GM23248 (cell line): Measurements from ENCODE around the gene LILRA6. TPM values are rescaled to one million over a fixed set of nuclear protein-coding genes. Genes with fewer than 3 reads are reported as not detected.
"Not testable (repeated sequence)": the region's sequence is repeated elsewhere in the genome, so short reads cannot be mapped to it uniquely, and the experiment has no call there.

ENCODE experiments used
- DNase-seq: peaks from one replicate; pipeline ENCODE4 v3.0.0-alpha.2; 2015
- H2AFZ ChIP-seq: fragments of 200-600 bp; sonication (generic); 2 replicates; pipeline ENCODE4 v1.6.1; 2016; ENCODE audit warnings: antibody characterized with exemption
- H3F3A ChIP-seq: fragments of 200-600 bp; sonication (generic); 2 replicates; pipeline ENCODE4 v1.6.1; 2016; ENCODE audit warnings: mild to moderate bottlenecking, antibody characterized with exemption, mixed run types; ENCODE audit not compliant: insufficient read depth
- H3K27ac ChIP-seq: fragments of 200-600 bp; sonication (generic); 2 replicates; pipeline ENCODE4 v1.5.1; 2016; ENCODE audit warnings: mild to moderate bottlenecking
- H3K27me3 ChIP-seq: fragments of 200-600 bp; sonication (generic); replicated peaks from 2 replicates; pipeline ENCODE4 v1.6.1; 2016; ENCODE audit warnings: mild to moderate bottlenecking; ENCODE audit not compliant: insufficient read depth
- H3K36me3 ChIP-seq: fragments of 200-600 bp; sonication (generic); 2 replicates; pipeline ENCODE4 v1.6.1; 2016; ENCODE audit warnings: low read depth, mild to moderate bottlenecking
- H3K4me1 ChIP-seq: fragments of 200-600 bp; sonication (generic); 2 replicates; pipeline ENCODE4 v1.6.1; 2016; ENCODE audit warnings: mild to moderate bottlenecking; ENCODE audit not compliant: insufficient read depth
- H3K4me2 ChIP-seq: fragments of 200-600 bp; sonication (generic); one replicate; pipeline ENCODE4 v1.6.1; 2016; ENCODE audit warnings: mild to moderate bottlenecking; ENCODE audit not compliant: unreplicated experiment
- H3K4me3 ChIP-seq: fragments of 200-600 bp; sonication (generic); 2 replicates; pipeline ENCODE4 v1.5.1; 2016; ENCODE audit warnings: mild to moderate bottlenecking
- H3K79me2 ChIP-seq: fragments of 200-600 bp; sonication (generic); 2 replicates; pipeline ENCODE4 v1.6.1; 2016; ENCODE audit warnings: mild to moderate bottlenecking; ENCODE audit not compliant: insufficient read depth
- H3K9ac ChIP-seq: fragments of 200-600 bp; sonication (generic); 2 replicates; pipeline ENCODE4 v1.6.1; 2016; ENCODE audit warnings: mild to moderate bottlenecking
- H3K9me2 ChIP-seq: fragments of 200-600 bp; sonication (generic); 2 replicates; pipeline ENCODE4 v1.6.1; 2016; ENCODE audit warnings: mixed run types, mild to moderate bottlenecking, moderate library complexity; ENCODE audit not compliant: insufficient read depth
- H3K9me3 ChIP-seq: fragments of 200-600 bp; sonication (generic); one replicate; pipeline ENCODE4 v1.6.1; 2017; ENCODE audit warnings: low read depth
- H4K20me1 ChIP-seq: fragments of 200-600 bp; sonication (generic); 2 replicates; pipeline ENCODE4 v1.6.0; 2016; ENCODE audit not compliant: insufficient read depth
- EZH2 ChIP-seq: fragments of 200-600 bp; sonication (generic); IDR thresholded peaks from 2 replicates; pipeline ENCODE4 v1.6.1; 2018; ENCODE audit warnings: antibody characterized with exemption, mild to moderate bottlenecking; ENCODE audit not compliant: insufficient read depth, poor library complexity, severe bottlenecking
- EZH2phosphoT487 ChIP-seq: fragments of 200-600 bp; sonication (generic); IDR thresholded peaks from 2 replicates; pipeline ENCODE4 v1.6.1; 2018; ENCODE audit warnings: antibody characterized with exemption, moderate library complexity, mild to moderate bottlenecking, low read depth; ENCODE audit not compliant: insufficient read depth
- WGBS, 2 experiments: methylation state at CpG; one replicate each; pipeline ENCODE4 v1.1.6; 2015 to 2017; ENCODE audit warnings: low lambda C conversion rate in 2 of 2, low coverage in 1 of 2; ENCODE audit errors: missing lambda C conversion rate in 2 of 2; 5-methylcytosine and 5-hydroxymethylcytosine counted together
- in situ Hi-C: fragments of 300-500 bp; cut with MboI; formaldehyde crosslinking; loops from 2 replicates; pipeline ENCODE4 v1.15.0; 2020
- polyA plus RNA-seq: library from polyadenylated mRNA; unstranded; fragments of >200 nt; fragmentation: Nextera tagmentation; extraction: Ambion mirVana; gene quantifications from 2 replicates; pipeline ENCODE4 v1.2.1, GENCODE V29; 2016
- total RNA-seq: library from RNA; depleted of rRNA; stranded (reverse); fragments of >200 nt; shearing (Covaris generic); gene quantifications from 2 replicates; pipeline ENCODE4 v1.2.3, GENCODE V29; 2014

Gene LILRA6
- total and polyA plus RNA-seq, 2 experiments from 2014 or later: not detected

GRCh38 chr19:54279406-54279962, 36.9 kb upstream of the LILRA6 start:
- H3F3A ChIP-seq: no peaks in the 10 kb centered on the region
- WGBS, 2 experiments: 36 to 43% methylated on average over 18 of the region's 18 CpGs
- no peak overlapping the region for H2AFZ ChIP-seq
- TF ChIP-seq EZH2: no peak
- TF ChIP-seq EZH2phosphoT487: no peak
- DNase-seq: no peak
- no peaks in the 10 kb centered on the region for H3K4me1 ChIP-seq
- H3K9me2 ChIP-seq: no peaks in the 10 kb centered on the region
- H3K4me3 ChIP-seq: no peak overlapping the region
- H3K27me3 ChIP-seq: peaks cover under 1% of the 10 kb centered on the region
- H4K20me1 ChIP-seq: no peaks in the 10 kb centered on the region
- in situ Hi-C loops: no loop called here
- H3K36me3 ChIP-seq: no peaks in the 10 kb centered on the region
- no peaks in the 10 kb centered on the region for H3K9me3 ChIP-seq
- H3K4me2 ChIP-seq: no peak overlapping the region
- no peak overlapping the region for H3K27ac ChIP-seq
- H3K79me2 ChIP-seq: no peaks in the 10 kb centered on the region
- no peak overlapping the region for H3K9ac ChIP-seq

DNA sequence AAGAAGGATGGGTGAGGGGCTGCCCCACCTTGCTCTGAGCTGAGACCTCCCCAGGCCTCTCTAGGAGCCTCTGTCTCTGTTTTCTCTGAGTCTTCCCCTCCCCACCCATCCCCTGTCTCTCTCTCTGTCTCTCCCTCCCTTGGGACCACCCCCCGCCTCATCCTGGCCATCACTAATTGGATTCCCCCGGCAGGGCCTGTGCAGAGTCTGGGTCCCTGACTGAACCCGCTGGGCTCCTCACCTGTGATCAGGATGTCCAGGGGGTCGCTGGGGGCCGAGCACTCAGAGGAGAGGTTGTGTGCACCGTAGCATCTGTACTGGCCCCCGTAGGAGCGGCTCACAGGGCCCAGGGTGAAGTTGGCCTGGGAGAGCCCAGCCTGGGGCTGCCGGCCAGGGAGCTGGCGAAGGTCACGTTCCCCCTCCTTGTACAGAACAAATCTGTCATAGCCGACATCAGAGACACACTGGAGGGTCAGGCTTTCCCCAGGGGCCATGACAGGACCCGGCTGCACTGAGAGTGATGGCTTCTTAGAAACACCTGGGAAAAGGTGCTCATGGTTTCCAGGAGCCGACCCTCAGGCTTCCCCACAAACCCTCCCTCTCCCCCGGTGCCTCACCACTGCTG, 36.1 kb upstream of the LILRA6 start:
- H3K36me3 ChIP-seq, DNase-seq, H3K9me2 ChIP-seq, H3K9ac ChIP-seq, H3K27me3 ChIP-seq, H3K9me3 ChIP-seq, H3K4me1 ChIP-seq, H3K4me3 ChIP-seq, H3K4me2 ChIP-seq, H4K20me1 ChIP-seq, H3F3A ChIP-seq, H2AFZ ChIP-seq, H3K79me2 ChIP-seq, in situ Hi-C loops, H3K27ac ChIP-seq: not testable (repeated sequence)
- WGBS, 2 experiments: 26 to 36% methylated on average over 9 to 15 of the region's 15 CpGs

GRCh38 chr19:54278056-54278455, 35.5 kb upstream of the LILRA6 start:
- H4K20me1 ChIP-seq, H3K79me2 ChIP-seq, H3K27me3 ChIP-seq, H3K9ac ChIP-seq, H3K9me2 ChIP-seq, DNase-seq, H3K27ac ChIP-seq, H3F3A ChIP-seq, H3K36me3 ChIP-seq, H2AFZ ChIP-seq, H3K4me1 ChIP-seq, H3K4me2 ChIP-seq, in situ Hi-C loops, H3K4me3 ChIP-seq, H3K9me3 ChIP-seq: not testable (repeated sequence)
- WGBS, 2 experiments: 51 to 59% methylated on average over 13 of the region's 13 CpGs

GRCh38 chr19:54277111-54277615, 34.6 kb upstream of the LILRA6 start:
- H3K9ac ChIP-seq, H3K4me3 ChIP-seq, H3K36me3 ChIP-seq, H3K9me3 ChIP-seq, H4K20me1 ChIP-seq, H2AFZ ChIP-seq, H3K79me2 ChIP-seq, H3K27ac ChIP-seq, H3F3A ChIP-seq, H3K9me2 ChIP-seq, H3K27me3 ChIP-seq, in situ Hi-C loops, H3K4me2 ChIP-seq, H3K4me1 ChIP-seq, DNase-seq: not testable (repeated sequence)
- 38 to 51% methylated on average over 9 to 14 of the region's 15 CpGs for WGBS, 2 experiments

- 28 to 39% methylated on average over 7 to 9 of the region's 9 CpGs for WGBS, 2 experiments
- no peak overlapping the region for H3K4me2 ChIP-seq
- H3K36me3 ChIP-seq: no peaks in the 10 kb centered on the region
- H3K27ac ChIP-seq: no peak overlapping the region
- no peak overlapping the region for H3K4me3 ChIP-seq
- no peak for DNase-seq
- no peak for TF ChIP-seq EZH2
- no peak for TF ChIP-seq EZH2phosphoT487
- no peaks in the 10 kb centered on the region for H3K4me1 ChIP-seq
- H3K27me3 ChIP-seq: peaks cover 9% of the 10 kb centered on the region
- H3F3A ChIP-seq: no peaks in the 10 kb centered on the region
- no peak overlapping the region for H3K9ac ChIP-seq
- no peak overlapping the region for H2AFZ ChIP-seq
- in situ Hi-C loops: no loop called here
- no peaks in the 10 kb centered on the region for H3K9me3 ChIP-seq
- no peaks in the 10 kb centered on the region for H3K9me2 ChIP-seq
- no peaks in the 10 kb centered on the region for H4K20me1 ChIP-seq
- no peaks in the 10 kb centered on the region for H3K79me2 ChIP-seq
Observed at GRCh38 chr19:54275951-54276350, 33.4 kb upstream of the LILRA6 start.

- H4K20me1 ChIP-seq, H3F3A ChIP-seq, H3K9me3 ChIP-seq, H3K36me3 ChIP-seq, H3K9ac ChIP-seq, H3K9me2 ChIP-seq, H3K4me3 ChIP-seq, H3K79me2 ChIP-seq, H3K4me1 ChIP-seq, DNase-seq, H3K27me3 ChIP-seq, in situ Hi-C loops, H2AFZ ChIP-seq, H3K4me2 ChIP-seq, H3K27ac ChIP-seq: not testable (repeated sequence)
- WGBS, 2 experiments: 25 to 26% methylated on average over 7 to 9 of the region's 9 CpGs
Observed at GRCh38 chr19:54274516-54274915, 31.9 kb upstream of the LILRA6 start.
